HCT116 (cell line): Measurements from ENCODE around the gene CERT1. TPM values are rescaled to one million over a fixed set of nuclear protein-coding genes. Genes with fewer than 3 reads are reported as not detected.

Experiments used
- ATAC-seq: fragments of 200-7000 bp; cut with Tn5 transposase; 2 replicates; pipeline ENCODE4 v1.9.1; 2020; ENCODE audit warnings: mild to moderate bottlenecking, moderate library complexity
- BruUV-seq: library from RNA; stranded (reverse); fragments of 400-500 nt; replicated peaks from 2 replicates; lab custom pipeline; 2021; lab: Mats Ljungman, UMichigan
- CTCF ChIA-PET: fragments of 300-600 bp; sonication (Branson Sonifier 250); formaldehyde crosslinking; loops from one replicate; lab custom pipeline; 2021; ENCODE audit warnings: antibody characterized with exemption; lab: Charles Lee
- POLR2A ChIA-PET: fragments of 300-600, 350-600 bp; sonication (Branson Sonifier 250); formaldehyde crosslinking; loops from one replicate; lab custom pipeline; 2021; ENCODE audit warnings: antibody characterized with exemption; lab: Charles Lee
- RAD21 ChIA-PET, 2 experiments: fragments of 300-600 bp; sonication (Branson Sonifier 250); formaldehyde crosslinking; loops; one replicate each; lab custom pipeline; 2023; ENCODE audit warnings: low total read pairs in 2 of 2; ENCODE audit not compliant: uncharacterized antibody in 2 of 2, unreplicated experiment in 2 of 2, low non-redundant PET in 1 of 2; lab: Charles Lee
- DNase-seq: peaks from one replicate; pipeline ENCODE4 v3.0.0-alpha.2; 2010; ENCODE audit warnings: low read depth, low spot score
- H2AFZ ChIP-seq: fragments of 200-600 bp; shearing (Covaris generic), sonication (generic); 2 replicates; pipeline ENCODE4 v1.6.1; 2017; ENCODE audit warnings: low read depth, mixed run types, mixed read lengths, antibody characterized with exemption, low read length; ENCODE audit not compliant: poor library complexity, severe bottlenecking
- H3K27ac ChIP-seq: 2 replicates; pipeline ENCODE4 v1.5.1; 2012; ENCODE audit warnings: low read depth, low read length
- H3K27me3 ChIP-seq: fragments of 200-600 bp; sonication (generic); 2 replicates; pipeline ENCODE4 v1.6.1; 2016; ENCODE audit warnings: mixed run types, low read length, mixed read lengths; ENCODE audit not compliant: insufficient read depth
- H3K36me3 ChIP-seq, 2 experiments: fragments of 200-500 bp in 1 of 2; fragments of 200-600 bp in 1 of 2; sonication (Bioruptor generic) in 1 of 2; sonication (generic) in 1 of 2; 2 replicates each; pipeline versions ENCODE4 v1.5.1 to v1.6.1; 2014 to 2016; ENCODE audit warnings: low read length in 2 of 2, inconsistent platforms in 1 of 2, mixed read lengths in 1 of 2, mixed run types in 1 of 2; ENCODE audit not compliant: insufficient read depth in 2 of 2, control insufficient read depth in 1 of 2
- H3K4me1 ChIP-seq, 2 experiments: fragments of 200-600 bp in 1 of 2; sonication (generic) in 1 of 2; 2 replicates each; pipeline versions ENCODE4 v1.5.1 to v1.6.1; 2012 to 2017; ENCODE audit warnings: low read length in 2 of 2, inconsistent platforms in 1 of 2, mild to moderate bottlenecking in 1 of 2, mixed read lengths in 1 of 2, mixed run types in 1 of 2, moderate library complexity in 1 of 2; ENCODE audit not compliant: insufficient read depth in 2 of 2, control insufficient read depth in 1 of 2
- H3K4me2 ChIP-seq: fragments of 200-600 bp; sonication (generic); 2 replicates; pipeline ENCODE4 v1.6.1; 2017; ENCODE audit warnings: mixed run types, low read length, mixed read lengths
- H3K4me3 ChIP-seq, 2 experiments: fragments of 200-600 bp in 1 of 2; sonication (generic) in 1 of 2; replicated peaks in 1 of 2; 2 replicates each; pipeline ENCODE4 v1.5.1; 2011 to 2016; ENCODE audit warnings: low read length in 2 of 2, control low read depth in 1 of 2, low read depth in 1 of 2, mild to moderate bottlenecking in 1 of 2, mixed read lengths in 1 of 2, mixed run types in 1 of 2
- H3K79me2 ChIP-seq: fragments of 200-600 bp; sonication (generic); 2 replicates; pipeline ENCODE4 v1.6.1; 2017; ENCODE audit warnings: mild to moderate bottlenecking, mixed run types, low read length, moderate library complexity, mixed read lengths; ENCODE audit not compliant: insufficient read depth
- H3K9ac ChIP-seq: fragments of 200-600 bp; sonication (generic); 2 replicates; pipeline ENCODE4 v1.6.1; 2016; ENCODE audit warnings: low read length, mixed read lengths
- H3K9me2 ChIP-seq: fragments of 200-600 bp; sonication (generic), shearing (Covaris generic); 2 replicates; pipeline ENCODE4 v1.6.1; 2017; ENCODE audit warnings: mixed run types, mild to moderate bottlenecking, moderate library complexity; ENCODE audit not compliant: insufficient read depth
- H3K9me3 ChIP-seq, 2 experiments: fragments of 200-500 bp in 1 of 2; fragments of 200-600 bp in 1 of 2; sonication (Bioruptor generic) in 1 of 2; sonication (generic) in 1 of 2; 2 replicates each; pipeline ENCODE4 v1.6.1; 2014 to 2017; ENCODE audit warnings: low read length in 2 of 2, mixed read lengths in 2 of 2, inconsistent platforms in 1 of 2, low read depth in 1 of 2, mild to moderate bottlenecking in 1 of 2, mixed run types in 1 of 2, moderate library complexity in 1 of 2; ENCODE audit not compliant: control insufficient read depth in 1 of 2, insufficient read depth in 1 of 2
- H4K20me1 ChIP-seq: fragments of 200-600 bp; sonication (generic), shearing (Covaris generic); 2 replicates; pipeline ENCODE4 v1.6.1; 2017; ENCODE audit warnings: mixed run types, mild to moderate bottlenecking, moderate library complexity; ENCODE audit not compliant: insufficient read depth
- CBX3 ChIP-seq: IDR thresholded peaks from 2 replicates; pipeline ENCODE4 v1.6.1; 2012; ENCODE audit warnings: low read depth
- EGR1 ChIP-seq: IDR thresholded peaks from 2 replicates; pipeline ENCODE4 v1.6.1; 2012; ENCODE audit warnings: low read depth
- EZH2phosphoT487 ChIP-seq: fragments of 200-600 bp; IDR thresholded peaks from 2 replicates; pipeline ENCODE4 v1.6.1; 2018; ENCODE audit warnings: antibody characterized with exemption, borderline replicate concordance
- FOSL1 ChIP-seq: IDR thresholded peaks from 2 replicates; pipeline ENCODE4 v1.6.1; 2012; ENCODE audit warnings: low read depth
- JUND ChIP-seq: IDR thresholded peaks from 2 replicates; pipeline ENCODE4 v1.6.1; 2012
- POLR2A ChIP-seq: IDR thresholded peaks from 2 replicates; pipeline ENCODE4 v1.7.0; 2011; ENCODE audit warnings: borderline replicate concordance; ENCODE audit not compliant: insufficient read depth, insufficient read length; ENCODE audit errors: extremely low read depth
- RAD21 ChIP-seq: IDR thresholded peaks from 2 replicates; pipeline ENCODE4 v1.6.1; 2012; ENCODE audit warnings: low read depth, mild to moderate bottlenecking
- SIN3A ChIP-seq: IDR thresholded peaks from 2 replicates; pipeline ENCODE4 v1.6.1; 2012; ENCODE audit warnings: low read depth
- SP1 ChIP-seq: IDR thresholded peaks from 2 replicates; pipeline ENCODE4 v1.6.1; 2012; ENCODE audit warnings: low read depth
- SRF ChIP-seq: IDR thresholded peaks from 2 replicates; pipeline ENCODE4 v1.6.1; 2012; ENCODE audit warnings: low read depth
- TCF7L2 ChIP-seq: IDR thresholded peaks from 2 replicates; pipeline ENCODE4 v1.7.0; 2011; ENCODE audit warnings: borderline replicate concordance, inconsistent platforms; ENCODE audit not compliant: insufficient read depth, insufficient read length; ENCODE audit errors: extremely low read depth
- ZFX ChIP-seq: fragments of 450-650 bp; IDR thresholded peaks from 2 replicates; pipeline ENCODE4 v1.6.1; 2017
- ZNF274 ChIP-seq: fragments of 200-500 bp; sonication (Bioruptor generic); IDR thresholded peaks from 2 replicates; pipeline ENCODE4 v1.6.1; 2014; ENCODE audit warnings: mild to moderate bottlenecking, low read depth, low read length, inconsistent platforms
- intact Hi-C: fragments of 100-400 bp; cut with micrococcal nuclease; formaldehyde crosslinking; loops from 2 replicates; pipeline ENCODE4 v1.10.0; 2022
- total RNA-seq: library from RNA; stranded (reverse); gene quantifications from one replicate; pipeline ENCODE4 v1.2.1, GENCODE V29; 2021; ENCODE audit not compliant: unreplicated experiment
- TF ChIP-seq, protein P1 (sequence below): IDR thresholded peaks from 2 replicates; pipeline ENCODE4 v1.6.1; 2011; ENCODE audit warnings: mild to moderate bottlenecking, low read length, moderate library complexity; ENCODE audit not compliant: insufficient replicate concordance; ENCODE audit errors: extremely low read depth
- TF ChIP-seq, protein P2 (sequence below), 3 experiments: fragments of 200-600 bp in 1 of 3; sonication (generic) in 1 of 3; IDR thresholded peaks in 2 of 3; conservative IDR thresholded peaks in 1 of 3; 2 replicates each; pipeline ENCODE4 v1.5.1; 2012 to 2017; ENCODE audit warnings: low read depth in 2 of 3, low read length in 2 of 3, antibody characterized with exemption in 1 of 3, borderline replicate concordance in 1 of 3, control low read depth in 1 of 3, mild to moderate bottlenecking in 1 of 3, mixed read lengths in 1 of 3, mixed run types in 1 of 3, moderate library complexity in 1 of 3; ENCODE audit not compliant: insufficient read depth in 1 of 3
- TF ChIP-seq, protein P3 (sequence below): IDR thresholded peaks from 2 replicates; pipeline ENCODE4 v1.6.1; 2012
- TF ChIP-seq, protein P4 (sequence below): IDR thresholded peaks from 2 replicates; pipeline ENCODE4 v1.6.1; 2012

CERT1 gene
- total RNA-seq, 1 experiment from 2014 or later: 22.8 TPM

DNA sequence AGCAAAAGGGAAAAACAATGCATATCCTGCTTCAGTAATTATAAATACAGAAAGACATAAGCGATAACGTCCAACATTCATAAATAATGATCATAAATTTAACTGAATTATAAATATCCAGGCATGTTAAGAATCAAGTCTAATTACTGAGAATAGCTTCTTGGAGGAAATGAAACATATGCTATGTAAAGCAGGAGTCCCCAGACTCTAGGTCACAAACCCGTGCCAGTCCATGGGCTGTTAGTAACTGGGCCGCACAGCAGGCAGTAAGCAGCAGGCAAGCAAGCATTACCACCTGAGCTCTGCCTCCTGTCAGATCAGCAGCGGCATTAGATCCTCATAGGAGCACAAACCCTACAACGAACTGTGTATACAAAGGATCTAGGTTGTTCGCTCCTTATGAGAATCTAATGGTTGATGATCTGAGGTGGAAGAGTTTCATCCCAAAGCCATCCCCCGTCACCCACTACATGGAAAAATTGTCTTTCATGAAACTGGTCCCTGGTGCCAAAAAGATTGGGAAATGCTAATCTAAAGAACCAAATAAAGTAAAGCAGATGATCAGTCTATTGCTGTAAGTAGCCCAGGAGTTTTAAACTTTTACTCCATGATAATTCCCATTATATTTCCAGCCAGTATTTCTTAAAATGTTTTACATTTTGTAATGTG is 50.4 kb downstream of the CERT1 start:
- intact Hi-C loops: no loop called here
- Histone ChIP-seq H3K79me2 (no peaks in the 10 kb centered on the region), H4K20me1 (no peaks in the 10 kb centered on the region), H3K27ac (no peak overlapping the region), H3K4me3 (no peak overlapping the region), H3K36me3 (no peaks in the 10 kb centered on the region), H3K9ac (no peak overlapping the region), H3K4me1 (no peaks in the 10 kb centered on the region), H3K9me2 (no peaks in the 10 kb centered on the region), H3K9me3 (no peaks in the 10 kb centered on the region), H3K4me2 (no peak overlapping the region), H2AFZ (no peak overlapping the region), H3K27me3 (no peaks in the 10 kb centered on the region)
- ChIA-PET CTCF (no interaction called here), RAD21 (no interaction called here), POLR2A (no interaction called here)
- DNase-seq (no peak), ATAC-seq (no peak)
- BruUV-seq: no TSS peak
- no peak for TF ChIP-seq EZH2phosphoT487
- no peak for TF ChIP-seq JUND
- TF ChIP-seq ZFX: no peak
- no peak for TF ChIP-seq FOSL1
- no peak for TF ChIP-seq SP1
- no peak for TF ChIP-seq TCF7L2
- TF ChIP-seq POLR2A: no peak
- no peak for TF ChIP-seq SIN3A
- TF ChIP-seq, protein P1, sequence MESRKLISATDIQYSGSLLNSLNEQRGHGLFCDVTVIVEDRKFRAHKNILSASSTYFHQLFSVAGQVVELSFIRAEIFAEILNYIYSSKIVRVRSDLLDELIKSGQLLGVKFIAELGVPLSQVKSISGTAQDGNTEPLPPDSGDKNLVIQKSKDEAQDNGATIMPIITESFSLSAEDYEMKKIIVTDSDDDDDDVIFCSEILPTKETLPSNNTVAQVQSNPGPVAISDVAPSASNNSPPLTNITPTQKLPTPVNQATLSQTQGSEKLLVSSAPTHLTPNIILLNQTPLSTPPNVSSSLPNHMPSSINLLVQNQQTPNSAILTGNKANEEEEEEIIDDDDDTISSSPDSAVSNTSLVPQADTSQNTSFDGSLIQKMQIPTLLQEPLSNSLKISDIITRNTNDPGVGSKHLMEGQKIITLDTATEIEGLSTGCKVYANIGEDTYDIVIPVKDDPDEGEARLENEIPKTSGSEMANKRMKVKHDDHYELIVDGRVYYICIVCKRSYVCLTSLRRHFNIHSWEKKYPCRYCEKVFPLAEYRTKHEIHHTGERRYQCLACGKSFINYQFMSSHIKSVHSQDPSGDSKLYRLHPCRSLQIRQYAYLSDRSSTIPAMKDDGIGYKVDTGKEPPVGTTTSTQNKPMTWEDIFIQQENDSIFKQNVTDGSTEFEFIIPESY: no peak
- TF ChIP-seq, protein P2, sequence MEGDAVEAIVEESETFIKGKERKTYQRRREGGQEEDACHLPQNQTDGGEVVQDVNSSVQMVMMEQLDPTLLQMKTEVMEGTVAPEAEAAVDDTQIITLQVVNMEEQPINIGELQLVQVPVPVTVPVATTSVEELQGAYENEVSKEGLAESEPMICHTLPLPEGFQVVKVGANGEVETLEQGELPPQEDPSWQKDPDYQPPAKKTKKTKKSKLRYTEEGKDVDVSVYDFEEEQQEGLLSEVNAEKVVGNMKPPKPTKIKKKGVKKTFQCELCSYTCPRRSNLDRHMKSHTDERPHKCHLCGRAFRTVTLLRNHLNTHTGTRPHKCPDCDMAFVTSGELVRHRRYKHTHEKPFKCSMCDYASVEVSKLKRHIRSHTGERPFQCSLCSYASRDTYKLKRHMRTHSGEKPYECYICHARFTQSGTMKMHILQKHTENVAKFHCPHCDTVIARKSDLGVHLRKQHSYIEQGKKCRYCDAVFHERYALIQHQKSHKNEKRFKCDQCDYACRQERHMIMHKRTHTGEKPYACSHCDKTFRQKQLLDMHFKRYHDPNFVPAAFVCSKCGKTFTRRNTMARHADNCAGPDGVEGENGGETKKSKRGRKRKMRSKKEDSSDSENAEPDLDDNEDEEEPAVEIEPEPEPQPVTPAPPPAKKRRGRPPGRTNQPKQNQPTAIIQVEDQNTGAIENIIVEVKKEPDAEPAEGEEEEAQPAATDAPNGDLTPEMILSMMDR (IDR thresholded peaks at IDR 0.05 in 2 of 3, conservative IDR thresholded peaks at IDR 0.05 in 1 of 3; ENCODE audit: borderline replicate concordance in 1 of 3, insufficient read depth in 1 of 3, low read depth in 2 of 3, low read length in 2 of 3): no peak
- no peak for TF ChIP-seq RAD21
- TF ChIP-seq SRF: no peak
- TF ChIP-seq ZNF274: no peak
- TF ChIP-seq, protein P3, sequence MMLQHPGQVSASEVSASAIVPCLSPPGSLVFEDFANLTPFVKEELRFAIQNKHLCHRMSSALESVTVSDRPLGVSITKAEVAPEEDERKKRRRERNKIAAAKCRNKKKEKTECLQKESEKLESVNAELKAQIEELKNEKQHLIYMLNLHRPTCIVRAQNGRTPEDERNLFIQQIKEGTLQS: no peak
- no peak for TF ChIP-seq CBX3
- no peak for TF ChIP-seq EGR1
- TF ChIP-seq, protein P4, sequence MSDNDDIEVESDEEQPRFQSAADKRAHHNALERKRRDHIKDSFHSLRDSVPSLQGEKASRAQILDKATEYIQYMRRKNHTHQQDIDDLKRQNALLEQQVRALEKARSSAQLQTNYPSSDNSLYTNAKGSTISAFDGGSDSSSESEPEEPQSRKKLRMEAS: no peak
